Measurements from ENCODE around the gene DBNL. TPM values are rescaled to one million over a fixed set of nuclear protein-coding genes. Genes with fewer than 3 reads are reported as not detected.

Gene DBNL
- polyA plus RNA-seq, 1 donor from 2014 or later, result 124 TPM

DNA sequence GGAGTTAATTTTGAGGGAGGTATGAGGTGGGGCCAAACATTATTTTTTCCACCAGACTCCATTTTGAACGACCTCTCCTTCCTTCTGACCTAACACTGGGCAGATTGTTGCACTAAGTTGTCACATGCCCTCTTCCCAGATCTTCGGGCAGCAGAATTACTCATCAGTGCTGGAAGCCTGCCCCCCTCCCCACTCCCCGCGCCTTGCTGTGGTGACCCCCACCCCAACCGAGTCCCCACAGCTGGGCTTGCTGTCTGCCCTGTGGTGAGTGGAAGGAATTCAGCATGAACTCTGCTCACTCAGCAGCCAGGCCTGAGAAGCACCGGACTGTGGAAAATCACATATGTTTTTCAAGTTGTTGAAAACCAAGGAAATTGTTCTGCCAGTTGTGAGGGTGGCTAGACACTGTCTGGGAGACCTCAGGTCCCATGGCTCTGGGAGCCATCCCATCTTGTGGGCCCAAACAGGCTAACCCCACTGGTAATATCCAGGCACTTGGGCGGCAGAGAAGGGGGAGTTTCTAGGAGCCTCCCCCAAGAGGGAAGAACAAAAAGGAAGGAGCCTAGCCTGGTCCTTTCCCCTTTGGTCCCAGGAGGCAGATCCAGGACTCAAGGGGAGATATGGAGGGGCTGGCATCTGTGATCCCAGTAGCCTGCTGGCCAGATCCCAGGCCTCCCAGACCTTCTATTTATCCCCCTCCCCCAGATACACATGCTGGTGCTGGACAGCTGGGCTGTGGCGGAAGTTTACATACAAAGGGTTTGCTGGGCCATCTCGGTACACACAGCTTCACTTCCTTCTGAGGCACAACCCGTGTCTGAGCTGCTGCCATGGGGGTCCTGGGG, 56.2 kb downstream of the DBNL start:
- Histone ChIP-seq H3K36me3 (ENCODE audit: insufficient read depth, low read length) (no peaks in the 10 kb centered on the region), H2AFZ (ENCODE audit: low read depth, low read length) (no peak overlapping the region), H3K4me3 (ENCODE audit: low read length) (no peak overlapping the region), H3K27ac (ENCODE audit: low read length) (no peak overlapping the region), H3F3A (ENCODE audit: insufficient read depth, low read length, poor library complexity, severe bottlenecking) (no peaks in the 10 kb centered on the region), H3K4me2 (ENCODE audit: low read length) (no peak overlapping the region), H3K79me2 (replicated peaks; ENCODE audit: insufficient read depth, low read length) (no peaks in the 10 kb centered on the region), H3K9me3 (ENCODE audit: low read length) (no peaks in the 10 kb centered on the region), H3K9me2 (ENCODE audit: insufficient read depth, low read length) (no peaks in the 10 kb centered on the region), H3K27me3 (ENCODE audit: insufficient read depth, low read depth, low read length) (peaks cover 19% of the 10 kb centered on the region), H4K20me1 (ENCODE audit: insufficient read depth) (no peaks in the 10 kb centered on the region), H3K9ac (ENCODE audit: low read length) (no peak overlapping the region)
- TF ChIP-seq TAF1 (IDR thresholded peaks at IDR 0.05; ENCODE audit: low read depth) (no peak), SMC3 (conservative IDR thresholded peaks at IDR 0.05; ENCODE audit: poor library complexity) (no peak), POLR2AphosphoS5 (IDR thresholded peaks at IDR 0.05) (no peak), EZH2 (IDR thresholded peaks at IDR 0.05; ENCODE audit: borderline replicate concordance, insufficient read depth, low read length, poor library complexity, severe bottlenecking) (no peak), RAD21 (conservative IDR thresholded peaks at IDR 0.05) (no peak), EP300 (conservative IDR thresholded peaks at IDR 0.05; ENCODE audit: poor library complexity, severe bottlenecking) (no peak)
- TF ChIP-seq, protein P1, sequence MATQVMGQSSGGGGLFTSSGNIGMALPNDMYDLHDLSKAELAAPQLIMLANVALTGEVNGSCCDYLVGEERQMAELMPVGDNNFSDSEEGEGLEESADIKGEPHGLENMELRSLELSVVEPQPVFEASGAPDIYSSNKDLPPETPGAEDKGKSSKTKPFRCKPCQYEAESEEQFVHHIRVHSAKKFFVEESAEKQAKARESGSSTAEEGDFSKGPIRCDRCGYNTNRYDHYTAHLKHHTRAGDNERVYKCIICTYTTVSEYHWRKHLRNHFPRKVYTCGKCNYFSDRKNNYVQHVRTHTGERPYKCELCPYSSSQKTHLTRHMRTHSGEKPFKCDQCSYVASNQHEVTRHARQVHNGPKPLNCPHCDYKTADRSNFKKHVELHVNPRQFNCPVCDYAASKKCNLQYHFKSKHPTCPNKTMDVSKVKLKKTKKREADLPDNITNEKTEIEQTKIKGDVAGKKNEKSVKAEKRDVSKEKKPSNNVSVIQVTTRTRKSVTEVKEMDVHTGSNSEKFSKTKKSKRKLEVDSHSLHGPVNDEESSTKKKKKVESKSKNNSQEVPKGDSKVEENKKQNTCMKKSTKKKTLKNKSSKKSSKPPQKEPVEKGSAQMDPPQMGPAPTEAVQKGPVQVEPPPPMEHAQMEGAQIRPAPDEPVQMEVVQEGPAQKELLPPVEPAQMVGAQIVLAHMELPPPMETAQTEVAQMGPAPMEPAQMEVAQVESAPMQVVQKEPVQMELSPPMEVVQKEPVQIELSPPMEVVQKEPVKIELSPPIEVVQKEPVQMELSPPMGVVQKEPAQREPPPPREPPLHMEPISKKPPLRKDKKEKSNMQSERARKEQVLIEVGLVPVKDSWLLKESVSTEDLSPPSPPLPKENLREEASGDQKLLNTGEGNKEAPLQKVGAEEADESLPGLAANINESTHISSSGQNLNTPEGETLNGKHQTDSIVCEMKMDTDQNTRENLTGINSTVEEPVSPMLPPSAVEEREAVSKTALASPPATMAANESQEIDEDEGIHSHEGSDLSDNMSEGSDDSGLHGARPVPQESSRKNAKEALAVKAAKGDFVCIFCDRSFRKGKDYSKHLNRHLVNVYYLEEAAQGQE (IDR thresholded peaks at IDR 0.05; ENCODE audit: borderline replicate concordance), result no peak
- TF ChIP-seq, protein P2, sequence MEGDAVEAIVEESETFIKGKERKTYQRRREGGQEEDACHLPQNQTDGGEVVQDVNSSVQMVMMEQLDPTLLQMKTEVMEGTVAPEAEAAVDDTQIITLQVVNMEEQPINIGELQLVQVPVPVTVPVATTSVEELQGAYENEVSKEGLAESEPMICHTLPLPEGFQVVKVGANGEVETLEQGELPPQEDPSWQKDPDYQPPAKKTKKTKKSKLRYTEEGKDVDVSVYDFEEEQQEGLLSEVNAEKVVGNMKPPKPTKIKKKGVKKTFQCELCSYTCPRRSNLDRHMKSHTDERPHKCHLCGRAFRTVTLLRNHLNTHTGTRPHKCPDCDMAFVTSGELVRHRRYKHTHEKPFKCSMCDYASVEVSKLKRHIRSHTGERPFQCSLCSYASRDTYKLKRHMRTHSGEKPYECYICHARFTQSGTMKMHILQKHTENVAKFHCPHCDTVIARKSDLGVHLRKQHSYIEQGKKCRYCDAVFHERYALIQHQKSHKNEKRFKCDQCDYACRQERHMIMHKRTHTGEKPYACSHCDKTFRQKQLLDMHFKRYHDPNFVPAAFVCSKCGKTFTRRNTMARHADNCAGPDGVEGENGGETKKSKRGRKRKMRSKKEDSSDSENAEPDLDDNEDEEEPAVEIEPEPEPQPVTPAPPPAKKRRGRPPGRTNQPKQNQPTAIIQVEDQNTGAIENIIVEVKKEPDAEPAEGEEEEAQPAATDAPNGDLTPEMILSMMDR (IDR thresholded peaks at IDR 0.05; ENCODE audit: poor library complexity, severe bottlenecking), result no peak

DNA sequence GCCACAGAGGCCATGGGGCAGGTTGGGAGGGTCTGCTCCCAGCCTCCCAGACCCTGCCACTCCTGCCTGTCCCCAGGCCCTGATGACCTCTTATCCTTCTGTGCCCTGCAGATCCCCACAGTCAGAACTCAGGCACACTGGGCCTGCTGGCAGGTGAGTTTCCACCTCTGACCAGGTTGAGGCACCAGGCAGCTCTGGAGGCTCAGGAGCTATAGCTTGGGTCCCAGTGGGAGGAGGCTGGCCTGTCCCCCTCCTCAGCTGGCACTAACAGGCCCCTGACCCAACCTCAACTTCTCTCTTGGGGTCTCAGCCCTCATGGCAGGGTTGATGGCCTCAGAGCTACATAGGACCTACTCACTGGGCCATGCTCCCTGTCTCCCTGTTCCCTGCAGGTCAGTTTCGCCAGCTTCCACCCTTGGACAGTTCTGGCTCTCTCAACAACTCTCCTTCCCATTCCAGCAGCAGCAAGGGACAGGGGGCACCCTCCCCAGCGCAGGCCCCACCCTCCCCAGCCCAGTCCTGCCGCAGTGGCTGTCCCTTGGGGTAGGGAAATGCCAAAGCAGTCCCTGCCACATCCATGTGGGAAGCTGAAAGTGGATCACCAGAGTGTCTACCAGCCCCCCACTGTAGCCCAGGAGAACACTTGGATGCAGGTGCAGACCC, 56.9 kb downstream of the DBNL start:
- no peaks in the 10 kb centered on the region for H3K36me3 ChIP-seq (ENCODE audit: insufficient read depth, low read length)
- no peaks in the 10 kb centered on the region for H3F3A ChIP-seq (ENCODE audit: insufficient read depth, low read length, poor library complexity, severe bottlenecking)
- H3K9ac ChIP-seq (ENCODE audit: low read length), result no peak overlapping the region
- no peak overlapping the region for H3K4me2 ChIP-seq (ENCODE audit: low read length)
- no peak overlapping the region for H3K27ac ChIP-seq (ENCODE audit: low read length)
- TF ChIP-seq RAD21 (conservative IDR thresholded peaks at IDR 0.05), result no peak
- TF ChIP-seq POLR2AphosphoS5 (IDR thresholded peaks at IDR 0.05), result no peak
- TF ChIP-seq EP300 (conservative IDR thresholded peaks at IDR 0.05; ENCODE audit: poor library complexity, severe bottlenecking), result no peak
- TF ChIP-seq SMC3 (conservative IDR thresholded peaks at IDR 0.05; ENCODE audit: poor library complexity), result no peak
- H3K79me2 ChIP-seq (replicated peaks; ENCODE audit: insufficient read depth, low read length), result no peaks in the 10 kb centered on the region
- H4K20me1 ChIP-seq (ENCODE audit: insufficient read depth), result no peaks in the 10 kb centered on the region
- H3K27me3 ChIP-seq (ENCODE audit: insufficient read depth, low read depth, low read length), result peaks cover 19% of the 10 kb centered on the region
- no peak overlapping the region for H2AFZ ChIP-seq (ENCODE audit: low read depth, low read length)
- H3K9me3 ChIP-seq (ENCODE audit: low read length), result no peaks in the 10 kb centered on the region
- no peaks in the 10 kb centered on the region for H3K9me2 ChIP-seq (ENCODE audit: insufficient read depth, low read length)
- no peak overlapping the region for H3K4me3 ChIP-seq (ENCODE audit: low read length)

Data from neural cell (in vitro differentiated cells).